GM18505 (cell line): Measurements from ENCODE around the gene CDX2.
A peak's percentile ranks its signal among the peaks of the same experiment; 100 is the strongest.

Experiments
- ATAC-seq: cut with Tn5 transposase; IDR thresholded peaks from one replicate; pipeline ENCODE4 v1.9.1; 2021; ENCODE audit not compliant: unreplicated experiment
- POLR2A ChIP-seq: IDR thresholded peaks from 4 replicates; pipeline ENCODE4 v1.6.1; 2011; ENCODE audit warnings: borderline replicate concordance; ENCODE audit not compliant: insufficient read depth, insufficient read length; ENCODE audit errors: extremely low read depth

The CDX2 gene

GRCh38 chr13:27953676-27954405 is 15.3 kb downstream of the CDX2 start:
- ATAC-seq: peak; percentile 92
- TF ChIP-seq POLR2A: no peak

- TF ChIP-seq POLR2A: no peak
- no peak for ATAC-seq
Measured at GRCh38 chr13:27952876-27953675, 16.0 kb downstream of the CDX2 start.

DNA sequence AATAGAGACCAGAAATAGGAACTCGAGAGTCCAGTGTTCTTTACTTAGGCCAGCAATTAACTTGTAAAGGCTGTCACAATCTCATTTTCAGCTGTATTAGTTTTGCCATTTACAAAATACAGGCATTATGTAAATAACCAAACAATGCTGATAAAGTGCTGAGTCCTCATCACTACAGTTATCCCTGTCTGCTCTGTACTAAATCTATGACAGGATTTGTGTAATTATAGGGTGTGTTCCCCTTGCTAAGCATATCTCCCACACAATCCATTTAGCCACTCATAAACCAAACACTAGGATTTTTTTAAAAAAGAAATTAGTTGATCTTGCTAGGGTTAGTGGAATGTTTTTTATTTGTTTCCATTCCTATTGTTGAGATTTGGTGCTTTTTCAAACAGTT is 26.1 kb downstream of the CDX2 start:
- no peak for TF ChIP-seq POLR2A
- ATAC-seq: no peak

DNA sequence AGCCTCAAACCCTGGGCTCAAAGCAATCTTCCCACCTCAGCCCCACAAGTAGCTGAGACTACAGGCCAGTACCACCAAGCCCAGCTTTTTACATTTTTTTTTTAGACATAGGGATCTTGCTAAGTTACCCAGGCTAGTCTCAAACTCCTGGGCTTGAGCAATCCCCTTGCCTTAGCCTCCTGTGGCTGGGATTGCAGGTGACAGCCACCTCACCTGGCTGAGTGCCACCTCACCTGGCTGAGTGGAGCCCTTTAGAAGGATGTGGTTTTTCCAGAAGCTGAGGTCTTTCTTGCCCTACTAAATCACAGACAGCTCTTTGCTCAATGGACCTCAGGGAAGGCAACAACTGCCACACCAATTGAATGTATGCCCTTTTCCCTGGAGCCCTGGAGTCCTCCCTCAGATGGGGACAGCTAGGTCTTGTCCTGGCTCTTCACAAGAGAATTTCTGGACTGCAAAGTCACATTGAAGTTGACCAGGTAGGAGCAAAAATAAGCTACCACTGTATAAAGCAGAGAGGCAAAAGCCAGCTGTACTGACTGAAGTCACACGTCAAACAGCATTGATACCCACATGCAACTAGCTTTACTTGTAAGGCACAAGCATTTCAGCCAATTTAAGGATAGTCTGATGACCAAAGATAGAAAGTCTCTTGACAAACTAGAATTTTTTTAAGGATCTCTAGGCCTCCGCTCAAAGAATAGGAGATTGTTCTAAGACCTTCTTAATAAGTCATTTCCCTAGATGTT is 35.4 kb downstream of the CDX2 start:
- no peak for TF ChIP-seq POLR2A
- no peak for ATAC-seq

GRCh38 chr13:27933118-27933517 is 36.0 kb downstream of the CDX2 start:
- no peak for ATAC-seq
- no peak for TF ChIP-seq POLR2A

DNA sequence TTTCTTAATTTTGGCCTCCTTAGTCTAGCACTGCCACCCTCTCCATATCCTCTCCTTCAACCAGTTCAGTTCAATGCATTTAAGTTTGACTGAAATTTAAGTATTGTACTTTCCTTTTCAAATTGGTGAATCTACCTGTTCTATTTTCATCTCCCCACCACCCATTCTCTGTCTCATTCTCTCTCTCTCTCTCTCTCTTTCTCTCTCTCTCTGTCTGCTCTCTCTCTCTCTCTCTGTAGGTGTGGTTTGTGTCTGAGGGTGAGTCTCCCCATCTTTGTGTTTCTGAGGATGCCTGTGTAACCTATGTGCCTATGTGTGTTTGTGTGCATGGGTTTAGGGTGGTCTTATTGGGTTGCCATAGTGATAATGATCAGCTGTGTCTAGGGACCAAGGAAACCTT is 39.2 kb downstream of the CDX2 start:
- no peak for ATAC-seq
- no peak for TF ChIP-seq POLR2A

DNA sequence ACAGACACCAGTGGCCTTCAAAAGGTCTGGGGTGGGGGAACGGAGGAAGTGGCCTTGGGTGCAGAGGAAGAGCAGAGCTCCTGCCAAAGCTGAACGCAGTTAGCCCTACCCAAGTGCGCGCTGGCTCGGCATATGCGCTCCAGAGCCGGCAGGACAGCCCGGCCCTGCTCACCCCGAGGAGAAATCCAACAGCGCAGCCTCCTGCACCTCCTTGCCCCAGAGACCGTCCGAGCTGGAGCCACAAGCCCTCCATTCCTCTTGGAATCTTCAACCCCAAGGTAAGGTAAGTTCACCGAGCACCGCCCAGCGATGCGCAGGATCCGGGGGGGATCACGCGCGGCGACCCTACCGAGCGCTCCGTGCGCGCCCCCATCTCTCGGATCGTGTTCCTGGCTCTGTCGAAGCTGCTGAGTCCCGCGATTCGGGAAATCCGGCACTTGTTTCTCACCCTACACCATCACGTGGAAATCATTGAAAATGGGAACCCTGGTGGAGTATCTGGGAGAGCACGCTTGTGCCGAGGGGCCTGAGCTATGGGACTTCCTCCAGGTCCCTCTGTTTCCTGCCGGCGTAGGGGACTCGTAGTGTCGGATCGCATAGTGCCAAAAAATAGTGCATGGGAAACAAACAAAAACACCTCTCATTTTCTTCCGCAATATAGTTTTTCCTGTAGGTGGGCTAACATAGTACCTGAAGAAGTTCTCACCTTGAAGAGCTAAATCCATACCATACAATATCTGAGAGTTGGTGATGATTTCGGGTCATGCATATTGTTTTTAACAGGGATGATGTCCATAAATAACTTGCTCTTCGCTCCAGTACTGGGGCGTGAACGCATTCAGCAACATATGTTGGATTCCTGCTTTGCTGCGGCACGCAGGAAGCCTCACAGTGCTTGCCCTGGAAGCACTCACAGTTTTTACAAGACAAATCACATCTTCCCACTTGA is 40.0 kb downstream of the CDX2 start:
- TF ChIP-seq POLR2A: no peak
- ATAC-seq: no peak

DNA sequence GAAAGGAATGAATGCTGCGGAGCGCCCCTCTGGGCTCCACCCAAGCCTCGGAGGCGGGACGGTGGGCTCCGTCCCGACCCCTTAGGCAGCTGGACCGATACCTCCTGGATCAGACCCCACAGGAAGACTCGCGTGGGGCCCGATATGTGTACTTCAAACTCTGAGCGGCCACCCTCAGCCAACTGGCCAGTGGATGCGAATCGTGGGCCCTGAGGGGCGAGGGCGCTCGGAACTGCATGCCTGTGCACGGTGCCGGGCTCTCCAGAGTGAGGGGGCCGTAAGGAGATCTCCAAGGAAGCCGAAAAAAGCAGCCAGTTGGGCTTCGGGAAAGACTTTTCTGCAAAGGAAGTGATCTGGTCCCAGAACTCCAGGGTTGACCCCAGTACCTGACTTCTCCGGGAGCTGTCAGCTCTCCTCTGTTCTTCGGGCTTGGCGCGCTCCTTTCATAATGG is 40.7 kb downstream of the CDX2 start:
- ATAC-seq: no peak
- TF ChIP-seq POLR2A: no peak

DNA sequence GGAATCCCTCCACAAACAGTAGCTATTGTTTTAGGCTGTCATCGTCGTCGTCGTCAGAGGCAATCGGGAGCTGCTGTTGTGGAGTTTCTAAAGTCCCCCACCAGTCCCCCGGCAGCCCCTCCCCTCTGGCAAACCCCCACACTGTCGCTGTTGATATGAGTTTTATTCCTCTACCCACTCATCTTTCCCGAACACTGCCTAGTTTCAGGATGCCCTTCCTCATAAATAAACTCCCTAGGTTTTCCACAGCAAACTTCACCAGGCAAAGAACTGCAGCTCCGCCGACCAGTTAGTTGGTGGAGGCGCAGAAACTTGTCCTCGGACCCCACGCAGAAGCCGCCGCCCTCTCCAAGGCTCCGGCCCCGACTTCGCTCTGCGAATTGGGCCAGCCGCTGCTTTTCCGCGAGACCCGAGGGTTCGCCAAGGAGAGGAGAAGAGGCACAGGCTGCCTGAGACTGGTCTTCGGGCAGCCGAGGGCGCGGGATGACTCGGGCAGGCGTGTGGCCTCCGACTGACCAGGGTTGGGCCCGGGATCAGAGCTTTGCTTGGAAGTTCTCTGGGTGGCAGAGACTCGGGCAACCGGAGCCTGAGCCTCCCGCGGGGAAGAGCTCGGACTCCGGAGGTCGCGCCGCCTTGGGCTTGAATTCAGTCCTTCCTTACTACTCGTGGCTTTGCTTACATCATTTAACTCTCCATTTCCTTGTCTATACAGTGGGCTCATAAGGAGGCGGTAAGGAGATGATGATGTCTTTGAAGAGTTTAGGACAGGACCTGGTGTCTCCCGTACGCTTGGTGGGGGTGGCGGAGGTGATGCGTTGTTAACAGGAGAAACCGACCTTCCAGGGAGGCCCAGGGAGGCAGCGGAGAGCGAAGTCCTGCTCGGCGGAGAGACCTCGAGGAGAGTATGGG is 41.4 kb downstream of the CDX2 start:
- ATAC-seq: no peak
- no peak for TF ChIP-seq POLR2A

- no peak for TF ChIP-seq POLR2A
- no peak for ATAC-seq
Measured at GRCh38 chr13:27926644-27927434, 42.3 kb downstream of the CDX2 start.
